A549 (cell line): ENCODE measurements around the gene TSNAX.

Experiments used
- POLR2A ChIP-seq: IDR thresholded peaks from 2 replicates; pipeline ENCODE4 v1.6.1; 2012; ENCODE audit warnings: mild to moderate bottlenecking, low read length
- RAD21 ChIP-seq, 2 experiments: fragments of >200 bp in 1 of 2; sonication (Bioruptor Twin) in 1 of 2; formaldehyde crosslinking in 1 of 2; IDR thresholded peaks in 1 of 2; conservative IDR thresholded peaks in 1 of 2; 2 replicates in 1 of 2; 3 replicates in 1 of 2; pipeline ENCODE4 v1.6.1; 2012 to 2018; ENCODE audit warnings: inconsistent platforms in 1 of 2
- SREBF2 ChIP-seq: fragments of 450-650 bp; IDR thresholded peaks from 2 replicates; pipeline ENCODE4 v1.6.1; 2014; ENCODE audit warnings: mild to moderate bottlenecking, moderate library complexity
- TP53 ChIP-seq: fragments of 250-450 bp; sonication (Bioruptor Pico); IDR thresholded peaks from 2 replicates; pipeline ENCODE4 v1.5.0; 2021; ENCODE audit warnings: mild to moderate bottlenecking, moderate library complexity
- TF ChIP-seq, protein P1 (sequence below): fragments of >200 bp; sonication (Bioruptor Twin); formaldehyde crosslinking; IDR thresholded peaks from 3 replicates; pipeline ENCODE4 v1.5.1; 2016

- no peak for TF ChIP-seq TP53 (CRISPR knock-in tag)
- TF ChIP-seq SREBF2 = no peak
- TF ChIP-seq, protein P1, sequence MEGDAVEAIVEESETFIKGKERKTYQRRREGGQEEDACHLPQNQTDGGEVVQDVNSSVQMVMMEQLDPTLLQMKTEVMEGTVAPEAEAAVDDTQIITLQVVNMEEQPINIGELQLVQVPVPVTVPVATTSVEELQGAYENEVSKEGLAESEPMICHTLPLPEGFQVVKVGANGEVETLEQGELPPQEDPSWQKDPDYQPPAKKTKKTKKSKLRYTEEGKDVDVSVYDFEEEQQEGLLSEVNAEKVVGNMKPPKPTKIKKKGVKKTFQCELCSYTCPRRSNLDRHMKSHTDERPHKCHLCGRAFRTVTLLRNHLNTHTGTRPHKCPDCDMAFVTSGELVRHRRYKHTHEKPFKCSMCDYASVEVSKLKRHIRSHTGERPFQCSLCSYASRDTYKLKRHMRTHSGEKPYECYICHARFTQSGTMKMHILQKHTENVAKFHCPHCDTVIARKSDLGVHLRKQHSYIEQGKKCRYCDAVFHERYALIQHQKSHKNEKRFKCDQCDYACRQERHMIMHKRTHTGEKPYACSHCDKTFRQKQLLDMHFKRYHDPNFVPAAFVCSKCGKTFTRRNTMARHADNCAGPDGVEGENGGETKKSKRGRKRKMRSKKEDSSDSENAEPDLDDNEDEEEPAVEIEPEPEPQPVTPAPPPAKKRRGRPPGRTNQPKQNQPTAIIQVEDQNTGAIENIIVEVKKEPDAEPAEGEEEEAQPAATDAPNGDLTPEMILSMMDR = no peak
- no peak for TF ChIP-seq POLR2A
- no peak for TF ChIP-seq RAD21 (conservative IDR thresholded peaks at IDR 0.05 in 1 of 2, IDR thresholded peaks at IDR 0.05 in 1 of 2)
These were observed 43.4 kb downstream of the TSNAX start for GRCh38 chr1:231571904-231572303.
